Peyer's patch (tissue), 4 donors: Measurements from ENCODE around the gene STYXL2.

Experiments used
- CTCF ChIP-seq, 6 experiments: fragments of 450-650 bp in 4 of 6; fragments of 200-600 bp in 2 of 6; sonication (generic) in 1 of 6; IDR thresholded peaks; one replicate each; pipeline ENCODE4 v1.5.1; 2017 to 2019; ENCODE audit warnings: antibody characterized with exemption in 6 of 6, mild to moderate bottlenecking in 3 of 6, moderate library complexity in 1 of 6
- POLR2A ChIP-seq, 2 donors: fragments of 450-650 bp; IDR thresholded peaks; one replicate each; pipeline ENCODE4 v1.5.1; 2017; ENCODE audit warnings: antibody characterized with exemption in 2 of 2, mild to moderate bottlenecking in 2 of 2, moderate library complexity in 2 of 2

- TF ChIP-seq POLR2A (IDR thresholded peaks at IDR 0.05) (no peak), CTCF (IDR thresholded peaks at IDR 0.05) (no peak)
These were observed 5.0 kb upstream of the STYXL2 start for GRCh38 chr1:167088746-167089417.
